K562 (cell line): Measurements from ENCODE around the gene HMGN1. TPM values are rescaled to one million over a fixed set of nuclear protein-coding genes. Genes with fewer than 3 reads are reported as not detected.

Experiments used
- CHCHD3 ChIP-seq: fragments of 250-450 bp; sonication (Bioruptor Pico); IDR thresholded peaks from 2 replicates; pipeline ENCODE4 v2.1.2; 2022; ENCODE audit warnings: mild to moderate bottlenecking
- MAFK ChIP-seq: IDR thresholded peaks from 2 replicates; pipeline ENCODE4 v1.6.1; 2011; ENCODE audit warnings: low read length, improper control_type of control experiment
- MIER1 ChIP-seq: fragments of 450-650 bp; IDR thresholded peaks from 2 replicates; pipeline ENCODE4 v1.6.1; 2016; ENCODE audit warnings: antibody characterized with exemption, mild to moderate bottlenecking, low read depth
- MTA3 ChIP-seq: fragments of 450-650 bp; formaldehyde crosslinking; IDR thresholded peaks from 2 replicates; pipeline ENCODE4 v1.6.1; 2017; ENCODE audit warnings: mild to moderate bottlenecking, borderline replicate concordance
- SMAD1 ChIP-seq: fragments of 150-350 bp; IDR thresholded peaks from 2 replicates; pipeline ENCODE4 v1.6.1; 2014; ENCODE audit warnings: low read length, low read depth; ENCODE audit not compliant: partially characterized antibody
- SMAD4 ChIP-seq: fragments of 250-450 bp; sonication (Bioruptor Pico); conservative IDR thresholded peaks from 2 replicates; pipeline ENCODE4 v1.8.0; 2021; ENCODE audit warnings: inconsistent platforms, mild to moderate bottlenecking, moderate library complexity
- STAG1 ChIP-seq: sonication (generic); formaldehyde crosslinking; IDR thresholded peaks from 2 replicates; pipeline ENCODE4 v1.5.0; 2020; ENCODE audit warnings: missing genetic modification reagents, borderline replicate concordance
- TGIF2 ChIP-seq: sonication (generic); formaldehyde crosslinking; IDR thresholded peaks from 2 replicates; pipeline ENCODE4 v1.8.1; 2022; ENCODE audit warnings: mild to moderate bottlenecking, missing genetic modification reagents, moderate library complexity
- TSC22D4 ChIP-seq: fragments of 450-650 bp; IDR thresholded peaks from 2 replicates; pipeline ENCODE4 v1.6.1; 2016; ENCODE audit warnings: missing genetic modification characterization, missing biosample characterization, control low read depth
- ZBTB12 ChIP-seq: fragments of 250-450 bp; sonication (Bioruptor Pico); IDR thresholded peaks from 2 replicates; pipeline ENCODE4 v1.4.0; 2020
- ZBTB17 ChIP-seq: fragments of 450-650 bp; formaldehyde crosslinking; IDR thresholded peaks from 2 replicates; pipeline ENCODE4 v1.4.0; 2020; ENCODE audit warnings: mild to moderate bottlenecking
- ZBTB7A ChIP-seq: IDR thresholded peaks from 2 replicates; pipeline ENCODE4 v1.6.1; 2011; ENCODE audit warnings: low read depth, mild to moderate bottlenecking, low read length, moderate library complexity, borderline replicate concordance; ENCODE audit not compliant: control insufficient read depth
- ZBTB8A ChIP-seq: fragments of 450-650 bp; IDR thresholded peaks from 2 replicates; pipeline ENCODE4 v1.6.1; 2018; ENCODE audit warnings: mild to moderate bottlenecking, moderate library complexity; ENCODE audit not compliant: partially characterized antibody
- ZKSCAN1 ChIP-seq: fragments of 150-350 bp; IDR thresholded peaks from 2 replicates; pipeline ENCODE4 v1.6.1; 2016; ENCODE audit warnings: low read depth, low read length
- ZNF140 ChIP-seq: fragments of 250-450 bp; sonication (Bioruptor Pico); IDR thresholded peaks from 2 replicates; pipeline ENCODE4 v1.8.0; 2021; ENCODE audit warnings: moderate library complexity, mild to moderate bottlenecking, inconsistent platforms
- ZNF316 ChIP-seq: fragments of 450-650 bp; IDR thresholded peaks from 2 replicates; pipeline ENCODE4 v1.6.1; 2016
- ZNF444 ChIP-seq: fragments of 250-450 bp; sonication (Bioruptor Pico); IDR thresholded peaks from 2 replicates; pipeline ENCODE4 v1.4.0; 2020; ENCODE audit warnings: mild to moderate bottlenecking, moderate library complexity
- ZNF696 ChIP-seq: fragments of 250-450 bp; sonication (Bioruptor Pico); conservative IDR thresholded peaks from 2 replicates; pipeline ENCODE4 v1.4.0; 2020; ENCODE audit warnings: mild to moderate bottlenecking, moderate library complexity
- ZNF707 ChIP-seq: fragments of 250-450 bp; sonication (Bioruptor Pico); conservative IDR thresholded peaks from 2 replicates; pipeline ENCODE4 v1.8.0; 2022; ENCODE audit warnings: inconsistent platforms, mild to moderate bottlenecking, moderate library complexity
- polyA plus RNA-seq, 8 experiments: library from polyadenylated mRNA; depleted of rRNA in 4 of 8; stranded (reverse) in 5 of 8; unstranded in 3 of 8; fragments of >200 nt; fragmentation: Nextera tagmentation in 2 of 8; fragmentation: Illumina TruSeq in 1 of 8; extraction: Ambion mirVana in 2 of 8; extraction: Trizol in 1 of 8; gene quantifications; 2 replicates each; pipeline versions ENCODE4 v1.2.1 to v1.2.3, GENCODE V29; 2011 to 2014; ENCODE audit warnings: inconsistent platforms in 1 of 8, missing spikeins in 1 of 8
- total RNA-seq, 7 experiments: library from RNA; depleted of rRNA in 6 of 7; stranded (reverse); fragments of >200 nt in 6 of 7; fragmentation: Illumina TruSeq in 2 of 7; extraction: Trizol in 2 of 7; gene quantifications; 2 replicates each; pipeline versions ENCODE4 v1.2.1 to v1.2.3, GENCODE V29; 2011 to 2021; ENCODE audit warnings: low replicate concordance in 1 of 7
- TF ChIP-seq, protein P1 (sequence below): fragments of 450-650 bp; conservative IDR thresholded peaks from 2 replicates; pipeline ENCODE4 v1.6.1; 2016; ENCODE audit warnings: missing genetic modification characterization, low read depth, mild to moderate bottlenecking, missing compliant biosample characterization, moderate library complexity
- TF ChIP-seq, protein P2 (sequence below): fragments of 250-450 bp; sonication (Bioruptor Pico); IDR thresholded peaks from 2 replicates; pipeline ENCODE4 v1.5.0; 2020; ENCODE audit warnings: mild to moderate bottlenecking, borderline replicate concordance
- TF ChIP-seq, protein P3 (sequence below): sonication (generic); IDR thresholded peaks from 2 replicates; pipeline ENCODE4 v1.6.1; 2016
- TF ChIP-seq, protein P4 (sequence below): fragments of 450-650 bp; IDR thresholded peaks from 2 replicates; pipeline ENCODE4 v1.6.1; 2017; ENCODE audit warnings: antibody characterized with exemption

The HMGN1 gene
- total and polyA plus RNA-seq, 9 of the 15 experiments (the other 6 are each of a cell fraction or from before 2014, with no cell fraction given) = 124 to 626 (median 498) TPM

GRCh38 chr21:39313571-39314142, 35.2 kb downstream of the HMGN1 start, which contains the start of gene BRWD1 (continued):
- TF ChIP-seq, protein P1, sequence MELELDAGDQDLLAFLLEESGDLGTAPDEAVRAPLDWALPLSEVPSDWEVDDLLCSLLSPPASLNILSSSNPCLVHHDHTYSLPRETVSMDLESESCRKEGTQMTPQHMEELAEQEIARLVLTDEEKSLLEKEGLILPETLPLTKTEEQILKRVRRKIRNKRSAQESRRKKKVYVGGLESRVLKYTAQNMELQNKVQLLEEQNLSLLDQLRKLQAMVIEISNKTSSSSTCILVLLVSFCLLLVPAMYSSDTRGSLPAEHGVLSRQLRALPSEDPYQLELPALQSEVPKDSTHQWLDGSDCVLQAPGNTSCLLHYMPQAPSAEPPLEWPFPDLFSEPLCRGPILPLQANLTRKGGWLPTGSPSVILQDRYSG = peak; percentile 88
- TF ChIP-seq SMAD4 (CRISPR knock-in tag) (peak; percentile 100), TGIF2 (CRISPR knock-in tag) (peak; percentile 82), ZNF316 (peak; percentile 10; the same call in 1 of the 2 replicates), ZKSCAN1 (no peak), STAG1 (CRISPR knock-in tag) (no peak; the same call in 1 of the 2 replicates), TSC22D4 (tag) (no peak), ZNF707 (0 out of 2 replicates have a peak, but pooled peaks have one; percentile 23), ZNF444 (CRISPR knock-in tag) (no peak), ZBTB7A (peak; percentile 98), MAFK (no peak), ZBTB17 (CRISPR knock-in tag) (peak; percentile 80), SMAD1 (no peak), MIER1 (peak; percentile 73; the same call in 1 of the 2 replicates), CHCHD3 (CRISPR knock-in tag) (no peak), ZBTB12 (peak; percentile 79; the same call in 1 of the 2 replicates), MTA3 (peak; percentile 97), ZNF140 (no peak), ZBTB8A (no peak), ZNF696 (CRISPR knock-in tag) (no peak)
- TF ChIP-seq, protein P2, sequence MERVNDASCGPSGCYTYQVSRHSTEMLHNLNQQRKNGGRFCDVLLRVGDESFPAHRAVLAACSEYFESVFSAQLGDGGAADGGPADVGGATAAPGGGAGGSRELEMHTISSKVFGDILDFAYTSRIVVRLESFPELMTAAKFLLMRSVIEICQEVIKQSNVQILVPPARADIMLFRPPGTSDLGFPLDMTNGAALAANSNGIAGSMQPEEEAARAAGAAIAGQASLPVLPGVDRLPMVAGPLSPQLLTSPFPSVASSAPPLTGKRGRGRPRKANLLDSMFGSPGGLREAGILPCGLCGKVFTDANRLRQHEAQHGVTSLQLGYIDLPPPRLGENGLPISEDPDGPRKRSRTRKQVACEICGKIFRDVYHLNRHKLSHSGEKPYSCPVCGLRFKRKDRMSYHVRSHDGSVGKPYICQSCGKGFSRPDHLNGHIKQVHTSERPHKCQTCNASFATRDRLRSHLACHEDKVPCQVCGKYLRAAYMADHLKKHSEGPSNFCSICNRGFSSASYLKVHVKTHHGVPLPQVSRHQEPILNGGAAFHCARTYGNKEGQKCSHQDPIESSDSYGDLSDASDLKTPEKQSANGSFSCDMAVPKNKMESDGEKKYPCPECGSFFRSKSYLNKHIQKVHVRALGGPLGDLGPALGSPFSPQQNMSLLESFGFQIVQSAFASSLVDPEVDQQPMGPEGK (CRISPR knock-in tag) = no peak
- TF ChIP-seq, protein P3, sequence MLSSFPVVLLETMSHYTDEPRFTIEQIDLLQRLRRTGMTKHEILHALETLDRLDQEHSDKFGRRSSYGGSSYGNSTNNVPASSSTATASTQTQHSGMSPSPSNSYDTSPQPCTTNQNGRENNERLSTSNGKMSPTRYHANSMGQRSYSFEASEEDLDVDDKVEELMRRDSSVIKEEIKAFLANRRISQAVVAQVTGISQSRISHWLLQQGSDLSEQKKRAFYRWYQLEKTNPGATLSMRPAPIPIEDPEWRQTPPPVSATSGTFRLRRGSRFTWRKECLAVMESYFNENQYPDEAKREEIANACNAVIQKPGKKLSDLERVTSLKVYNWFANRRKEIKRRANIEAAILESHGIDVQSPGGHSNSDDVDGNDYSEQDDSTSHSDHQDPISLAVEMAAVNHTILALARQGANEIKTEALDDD = no peak
- TF ChIP-seq, protein P4, sequence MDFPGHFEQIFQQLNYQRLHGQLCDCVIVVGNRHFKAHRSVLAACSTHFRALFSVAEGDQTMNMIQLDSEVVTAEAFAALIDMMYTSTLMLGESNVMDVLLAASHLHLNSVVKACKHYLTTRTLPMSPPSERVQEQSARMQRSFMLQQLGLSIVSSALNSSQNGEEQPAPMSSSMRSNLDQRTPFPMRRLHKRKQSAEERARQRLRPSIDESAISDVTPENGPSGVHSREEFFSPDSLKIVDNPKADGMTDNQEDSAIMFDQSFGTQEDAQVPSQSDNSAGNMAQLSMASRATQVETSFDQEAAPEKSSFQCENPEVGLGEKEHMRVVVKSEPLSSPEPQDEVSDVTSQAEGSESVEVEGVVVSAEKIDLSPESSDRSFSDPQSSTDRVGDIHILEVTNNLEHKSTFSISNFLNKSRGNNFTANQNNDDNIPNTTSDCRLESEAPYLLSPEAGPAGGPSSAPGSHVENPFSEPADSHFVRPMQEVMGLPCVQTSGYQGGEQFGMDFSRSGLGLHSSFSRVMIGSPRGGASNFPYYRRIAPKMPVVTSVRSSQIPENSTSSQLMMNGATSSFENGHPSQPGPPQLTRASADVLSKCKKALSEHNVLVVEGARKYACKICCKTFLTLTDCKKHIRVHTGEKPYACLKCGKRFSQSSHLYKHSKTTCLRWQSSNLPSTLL = peak; percentile 82
